Measurements from ENCODE around the gene IL13RA1.
"Not testable (repeated sequence)": the region's sequence is repeated elsewhere in the genome, so short reads cannot be mapped to it uniquely, and the experiment has no call there.

Gene IL13RA1

DNA sequence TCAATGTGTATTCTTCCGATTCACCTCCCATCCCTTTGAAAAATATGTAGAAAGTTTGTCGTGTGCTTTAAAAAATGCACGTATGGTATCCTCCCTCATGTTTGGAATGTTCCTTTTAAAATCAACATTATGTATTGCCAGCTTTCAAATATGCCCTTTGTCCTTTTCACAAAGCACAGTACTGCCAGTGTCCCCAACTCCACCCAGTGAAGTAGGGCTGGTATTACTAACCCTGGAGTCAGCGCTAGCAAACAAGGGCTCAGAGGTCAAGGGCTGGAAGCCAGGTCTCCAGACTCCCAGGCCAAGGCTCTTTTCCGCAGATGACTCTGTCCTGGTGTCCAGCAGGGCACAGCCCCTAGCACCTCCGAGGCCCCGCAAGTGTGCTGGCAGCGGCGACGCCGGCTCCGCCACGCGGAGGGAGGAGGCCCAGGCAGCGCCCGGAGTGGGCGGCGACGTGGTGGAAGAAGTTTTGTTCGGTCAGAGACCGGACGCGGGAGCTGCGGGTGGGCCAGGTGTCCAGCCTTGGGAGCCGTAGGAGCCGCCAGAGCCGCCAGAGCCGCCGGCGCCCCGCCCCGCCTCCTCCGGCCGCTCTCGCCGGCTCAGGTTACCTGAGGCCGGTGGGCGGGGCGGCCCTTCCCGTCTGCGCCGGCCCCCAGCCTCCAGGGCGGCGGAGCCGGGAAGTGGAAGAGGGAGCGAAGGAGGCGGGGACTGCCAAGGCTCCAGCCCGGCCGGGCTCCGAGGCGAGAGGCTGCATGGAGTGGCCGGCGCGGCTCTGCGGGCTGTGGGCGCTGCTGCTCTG is at the start of gene IL13RA1:
IL13RA1 (plus strand) TSS at position 720 of the 799 bp plus-strand sequence; CDS start at position 753, 33 bp downstream.
- in situ Hi-C loops (cut with HindIII; ENCODE audit: low sequenced_read_pairs) = no loop called here

DNA sequence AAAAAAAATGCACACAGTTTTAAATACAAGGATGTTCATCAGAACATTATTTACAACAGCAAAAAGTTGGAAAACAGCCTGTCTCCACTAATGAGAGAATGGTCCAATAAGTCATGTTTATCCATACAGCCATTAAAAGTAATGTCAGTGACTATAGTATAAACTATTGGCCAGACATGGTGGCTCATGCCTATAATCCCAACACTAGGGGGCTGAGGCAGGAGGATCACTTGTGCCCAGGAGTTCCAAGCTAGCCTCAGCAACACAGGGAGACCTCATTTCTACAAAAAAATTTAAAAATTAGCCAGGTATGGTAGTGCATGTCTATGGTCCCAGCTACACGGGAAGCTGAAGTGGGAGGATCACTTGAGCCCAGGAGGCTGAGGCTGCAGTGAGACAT is 48.1 kb upstream of the IL13RA1 start:
- in situ Hi-C loops (cut with HindIII; ENCODE audit: low sequenced_read_pairs) = no loop called here

DNA sequence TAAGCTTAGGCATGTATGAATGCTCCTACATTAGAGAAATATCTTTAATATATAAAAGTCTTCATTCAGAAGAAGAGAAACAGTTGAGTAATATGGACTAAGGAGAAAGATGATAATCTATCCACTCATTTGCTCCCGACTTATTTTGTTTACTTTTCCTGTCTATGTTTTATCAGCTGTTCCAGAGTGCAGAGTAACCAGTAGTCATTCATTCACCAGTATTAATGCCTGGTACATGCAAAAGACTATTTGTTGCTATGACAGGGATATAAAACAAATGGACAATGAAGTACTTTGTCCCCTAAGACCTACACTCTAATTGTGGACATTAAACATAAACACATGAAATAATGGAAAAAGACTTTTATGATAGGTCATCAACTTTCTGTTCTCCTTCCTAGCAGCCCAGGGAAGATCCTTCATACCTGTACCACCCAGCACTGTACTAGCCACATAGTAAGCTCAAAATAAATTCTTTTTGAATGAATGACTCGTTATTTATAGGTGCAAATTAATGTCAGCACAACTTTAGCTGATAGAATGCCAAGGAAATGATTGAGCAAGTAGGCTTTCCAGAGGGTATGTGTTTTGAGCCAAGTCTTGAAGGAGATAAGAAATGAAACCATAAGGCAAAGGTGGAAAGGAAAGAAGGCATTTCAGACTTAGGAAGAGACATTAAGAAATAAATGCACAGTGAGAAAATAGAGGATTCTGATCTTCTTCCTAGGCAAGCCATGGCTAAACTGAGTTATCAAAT is 45.0 kb upstream of the IL13RA1 start:
- in situ Hi-C loops (cut with HindIII; ENCODE audit: low sequenced_read_pairs) = no loop called here

DNA sequence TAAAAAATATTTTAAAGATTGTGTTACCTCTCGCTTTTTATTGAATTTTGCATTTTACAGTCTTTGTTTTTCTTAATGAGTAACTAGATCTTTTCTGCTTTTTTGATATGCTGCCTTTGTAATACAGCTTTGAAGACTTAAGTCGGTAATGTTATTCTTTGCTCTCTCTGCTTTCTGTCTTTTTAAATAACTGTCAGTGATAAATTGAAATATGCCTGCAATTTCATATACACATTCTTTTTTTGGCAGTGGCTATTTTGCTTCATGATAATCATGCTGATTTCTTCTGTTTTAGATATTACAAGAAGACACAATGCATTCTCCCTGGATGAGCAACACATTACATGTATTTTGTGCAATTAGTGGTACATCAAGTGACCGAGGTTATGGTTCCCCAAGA is 42.0 kb upstream of the IL13RA1 start:
- in situ Hi-C loops (cut with HindIII; ENCODE audit: low sequenced_read_pairs) = no loop called here

DNA sequence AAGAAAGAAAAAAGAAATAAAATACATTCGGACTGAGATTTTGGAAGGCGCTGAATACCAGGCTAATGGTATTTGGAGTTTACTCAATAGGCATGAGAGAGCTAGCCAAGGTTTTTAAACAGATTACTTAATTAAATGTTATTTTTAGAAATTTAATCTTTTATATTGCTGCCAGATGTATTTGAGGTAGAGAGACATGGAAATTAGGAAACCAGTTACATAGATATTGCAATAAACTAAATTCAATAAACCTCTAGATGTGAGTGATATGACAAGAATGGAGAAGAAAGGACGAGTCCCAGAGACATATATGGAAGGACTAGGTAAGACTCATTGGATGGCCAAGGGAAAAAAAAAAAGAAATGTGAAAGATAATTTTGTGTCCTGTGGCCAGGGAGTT is 38.5 kb upstream of the IL13RA1 start:
- in situ Hi-C loops (cut with HindIII; ENCODE audit: low sequenced_read_pairs) = no loop called here

DNA sequence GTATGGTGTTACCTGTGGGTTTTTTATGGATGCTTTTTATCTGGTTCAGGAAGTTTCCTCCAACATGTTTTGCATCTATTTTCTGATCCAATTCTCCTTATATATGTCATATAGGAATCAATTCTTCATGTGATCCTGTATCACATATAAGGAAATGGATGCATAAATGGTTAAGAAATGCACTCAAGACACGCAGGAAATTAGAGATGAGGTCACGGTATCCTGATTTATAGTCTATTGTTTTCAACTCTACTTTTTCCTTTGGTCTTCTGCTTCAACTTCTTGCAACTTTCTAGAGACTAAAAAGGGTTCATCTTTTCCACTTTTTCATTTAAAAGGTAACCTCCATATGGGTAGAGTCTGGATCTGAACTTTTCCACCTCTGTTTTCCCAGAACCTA is 33.6 kb upstream of the IL13RA1 start:
- in situ Hi-C loops (cut with HindIII; ENCODE audit: low sequenced_read_pairs) = no loop called here

DNA sequence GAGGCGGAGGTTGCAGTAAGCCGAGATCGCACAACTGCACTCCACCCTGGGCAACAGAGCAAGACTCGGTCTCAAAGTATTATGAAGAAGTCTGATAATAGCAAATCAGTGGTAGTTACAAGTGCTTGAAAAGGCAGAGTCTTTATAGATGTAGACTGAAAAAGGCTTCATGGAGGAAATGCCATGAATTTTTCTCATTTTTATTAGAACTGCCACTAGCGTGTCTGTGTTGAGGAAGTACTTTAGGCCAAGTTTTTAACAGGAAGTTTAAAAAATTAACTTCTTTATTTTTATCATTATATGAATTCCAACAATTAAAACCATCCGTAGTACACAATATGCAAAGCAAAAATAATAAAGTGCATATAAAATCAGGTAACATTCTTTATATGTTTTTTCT is 32.8 kb upstream of the IL13RA1 start:
- in situ Hi-C loops (cut with HindIII; ENCODE audit: low sequenced_read_pairs) = no loop called here

DNA sequence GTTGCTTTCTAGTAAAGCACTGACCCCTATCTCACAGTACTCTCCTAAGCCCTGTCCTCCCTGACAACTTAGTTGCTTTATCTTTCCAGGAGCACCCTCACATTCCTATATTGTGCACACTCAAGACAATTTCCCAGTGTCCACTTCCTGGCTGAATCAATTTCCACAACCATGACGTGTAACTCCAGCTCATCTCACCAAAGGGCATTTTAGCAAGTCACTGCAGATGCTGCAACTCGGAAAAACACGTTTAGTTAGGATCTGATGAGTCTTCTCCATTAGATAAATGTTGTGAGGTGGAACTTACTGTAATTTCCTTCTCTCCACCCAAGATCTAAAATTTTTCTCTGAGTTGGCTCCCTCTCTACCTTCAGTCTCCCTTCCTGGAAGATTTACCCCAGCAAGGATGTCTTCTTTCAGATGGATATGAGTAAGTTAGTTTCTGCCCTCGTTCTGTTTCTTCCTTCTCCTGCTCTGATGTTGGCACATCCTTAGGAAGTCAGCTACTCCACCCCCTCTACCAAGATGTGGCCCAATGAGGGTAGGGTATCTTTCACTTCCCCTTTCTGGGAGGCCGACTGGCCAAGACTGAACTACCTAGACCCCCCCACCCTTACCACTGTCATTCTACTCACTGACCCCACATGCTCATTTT is 28.8 kb upstream of the IL13RA1 start:
- in situ Hi-C loops (cut with HindIII; ENCODE audit: low sequenced_read_pairs) = no loop called here

DNA sequence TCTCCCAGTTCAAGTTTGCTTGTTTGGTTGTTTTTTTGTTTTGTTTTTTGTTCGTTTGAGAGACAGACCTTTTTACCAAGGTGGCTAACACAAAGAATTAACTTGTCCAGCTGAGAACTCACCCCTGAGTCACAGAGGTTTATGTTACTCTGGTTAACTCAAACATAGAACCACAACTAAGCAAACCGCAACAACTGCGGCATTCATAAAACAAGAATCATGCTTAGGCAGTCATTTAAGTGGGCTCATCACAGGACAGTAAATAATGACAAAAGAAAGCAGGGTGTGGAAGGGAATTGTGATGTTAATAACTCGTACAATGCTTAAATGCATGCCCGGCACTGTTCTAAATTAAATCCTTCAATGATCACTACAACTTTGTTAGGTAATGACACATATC is 24.7 kb upstream of the IL13RA1 start:
- in situ Hi-C loops (cut with HindIII; ENCODE audit: low sequenced_read_pairs) = no loop called here

DNA sequence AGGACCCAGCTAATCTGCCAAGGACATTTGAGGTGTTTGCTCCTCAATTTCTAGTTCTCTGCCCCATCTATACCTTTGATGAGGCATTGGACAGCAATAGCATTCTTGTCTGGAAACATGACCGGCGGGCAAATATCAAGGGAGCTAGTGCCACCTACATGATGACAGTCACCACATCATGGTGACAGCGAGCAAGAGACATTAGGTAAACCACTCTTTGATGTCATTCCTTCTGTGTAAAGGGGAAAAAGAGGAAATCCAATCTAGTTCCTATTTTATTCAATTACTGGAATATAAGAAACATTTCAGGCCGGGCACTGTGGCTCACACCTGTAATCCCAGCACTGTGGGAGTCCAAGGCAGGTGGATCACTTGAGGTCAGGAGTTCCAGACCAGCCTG is 20.7 kb upstream of the IL13RA1 start:
- in situ Hi-C loops (cut with HindIII; ENCODE audit: low sequenced_read_pairs) = no loop called here

DNA sequence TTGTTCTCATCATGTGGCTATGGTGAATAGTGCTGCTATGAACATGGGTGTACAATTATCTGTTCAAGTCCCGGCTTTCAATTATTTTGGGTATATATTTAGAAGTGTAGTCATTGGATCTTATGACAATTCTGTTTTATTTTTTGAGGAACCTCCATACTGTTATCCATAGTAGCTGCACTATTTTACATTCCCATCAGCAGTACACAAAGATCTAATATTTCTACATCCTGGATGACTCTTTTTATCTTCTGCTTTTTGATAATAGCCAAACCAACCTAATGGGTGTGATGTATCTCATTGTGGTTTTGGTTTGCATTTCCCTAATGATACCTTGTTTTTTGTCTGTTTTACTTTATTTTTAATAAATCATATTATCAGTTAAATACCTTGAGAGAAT is 12.9 kb upstream of the IL13RA1 start:
- in situ Hi-C loops (cut with HindIII; ENCODE audit: low sequenced_read_pairs) = no loop called here

DNA sequence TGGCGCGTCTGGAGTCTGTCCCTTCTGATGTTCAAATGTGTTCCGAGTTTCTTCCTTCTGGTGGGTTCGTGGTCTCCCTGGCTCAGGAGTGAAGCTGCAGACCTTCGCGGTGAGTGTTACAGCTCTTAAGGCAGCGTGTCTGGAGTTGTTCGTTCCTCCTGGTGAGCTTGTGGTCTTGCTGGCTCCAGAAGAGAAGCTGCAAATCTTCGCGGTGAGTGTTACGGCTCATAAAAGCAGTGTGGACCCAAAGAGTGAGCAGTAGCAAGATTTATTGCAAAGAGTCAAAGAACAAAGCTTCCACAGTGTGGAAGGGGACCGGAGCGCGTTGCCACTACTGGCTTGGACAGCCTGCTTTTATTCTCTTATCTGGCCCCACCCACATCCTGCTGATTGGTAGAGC is 11.5 kb upstream of the IL13RA1 start:
- in situ Hi-C loops (cut with HindIII; ENCODE audit: low sequenced_read_pairs) = not testable (repeated sequence)

DNA sequence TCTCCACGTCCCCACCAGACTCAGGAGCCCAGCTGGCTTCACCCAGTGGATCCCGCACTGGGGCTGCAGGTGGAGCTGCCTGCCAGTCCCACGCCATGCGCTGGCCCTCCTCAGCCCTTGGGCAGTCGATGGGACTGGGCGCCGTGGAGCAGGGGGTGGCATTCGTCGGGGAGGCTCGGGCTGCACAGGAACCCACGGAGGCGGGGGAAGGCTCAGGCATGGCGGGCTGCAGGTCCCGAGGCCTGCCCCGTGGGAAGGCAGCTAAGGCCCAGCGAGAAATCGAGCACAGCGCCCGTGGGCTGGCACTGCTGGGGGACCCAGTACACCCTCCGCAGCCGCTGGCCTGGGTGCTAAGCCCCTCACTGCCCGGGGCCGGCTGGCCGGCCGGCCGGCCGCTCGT is 10.6 kb upstream of the IL13RA1 start:
- in situ Hi-C loops (cut with HindIII; ENCODE audit: low sequenced_read_pairs) = not testable (repeated sequence)

DNA sequence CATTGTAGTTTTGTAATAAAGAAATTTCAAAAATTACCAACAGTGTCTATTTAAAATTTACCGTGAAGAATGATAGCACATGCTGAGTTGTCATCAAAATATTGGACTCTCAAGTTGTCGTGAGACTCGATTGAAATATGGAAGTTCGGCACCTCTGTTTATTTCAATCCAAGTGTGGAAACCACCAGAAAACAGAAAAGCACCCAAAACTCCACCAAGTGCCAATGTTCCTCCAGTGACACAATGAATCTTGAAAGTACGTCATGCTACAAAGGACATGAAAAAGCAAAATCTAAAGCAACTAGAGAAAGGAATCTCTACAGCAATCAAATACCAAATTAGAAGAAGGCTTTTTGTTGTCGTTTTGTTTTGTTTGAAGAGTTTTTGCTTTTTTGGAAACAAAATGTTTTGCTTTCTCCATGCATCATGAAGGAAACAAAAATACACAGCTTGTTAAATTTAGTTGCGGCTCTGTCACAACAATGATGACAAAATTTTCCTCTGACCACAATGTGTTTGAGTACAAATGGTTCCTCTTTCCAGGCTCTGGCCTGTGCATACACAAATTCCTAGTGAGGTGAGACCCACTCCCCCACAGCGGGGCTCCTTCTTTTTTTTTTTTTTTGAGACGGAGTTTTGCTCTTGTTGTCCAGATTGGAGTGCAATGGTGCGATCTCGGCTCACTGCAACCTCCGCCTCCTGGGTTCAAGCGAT is 9.6 kb upstream of the IL13RA1 start:
- in situ Hi-C loops (cut with HindIII; ENCODE audit: low sequenced_read_pairs) = no loop called here

DNA sequence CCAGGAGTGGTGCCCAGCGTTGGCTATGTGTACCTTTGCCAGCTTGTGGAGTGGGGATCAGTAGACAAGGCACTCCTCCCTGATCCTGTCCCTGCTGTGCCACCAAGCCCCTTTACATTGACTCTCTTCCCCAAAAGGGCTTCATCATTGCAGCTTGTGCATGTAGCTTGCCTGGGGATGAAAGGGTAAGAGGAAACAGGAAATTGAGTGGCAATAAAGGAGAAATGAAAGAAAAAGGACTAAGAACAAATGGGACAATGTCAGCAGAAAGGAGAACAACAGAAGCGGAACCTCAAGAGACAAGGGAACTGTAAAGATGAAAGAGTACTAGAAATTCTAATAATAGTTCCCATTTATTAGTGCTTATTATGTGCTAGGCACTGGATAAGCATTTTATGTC is 8.7 kb upstream of the IL13RA1 start:
- in situ Hi-C loops (cut with HindIII; ENCODE audit: low sequenced_read_pairs) = no loop called here

DNA sequence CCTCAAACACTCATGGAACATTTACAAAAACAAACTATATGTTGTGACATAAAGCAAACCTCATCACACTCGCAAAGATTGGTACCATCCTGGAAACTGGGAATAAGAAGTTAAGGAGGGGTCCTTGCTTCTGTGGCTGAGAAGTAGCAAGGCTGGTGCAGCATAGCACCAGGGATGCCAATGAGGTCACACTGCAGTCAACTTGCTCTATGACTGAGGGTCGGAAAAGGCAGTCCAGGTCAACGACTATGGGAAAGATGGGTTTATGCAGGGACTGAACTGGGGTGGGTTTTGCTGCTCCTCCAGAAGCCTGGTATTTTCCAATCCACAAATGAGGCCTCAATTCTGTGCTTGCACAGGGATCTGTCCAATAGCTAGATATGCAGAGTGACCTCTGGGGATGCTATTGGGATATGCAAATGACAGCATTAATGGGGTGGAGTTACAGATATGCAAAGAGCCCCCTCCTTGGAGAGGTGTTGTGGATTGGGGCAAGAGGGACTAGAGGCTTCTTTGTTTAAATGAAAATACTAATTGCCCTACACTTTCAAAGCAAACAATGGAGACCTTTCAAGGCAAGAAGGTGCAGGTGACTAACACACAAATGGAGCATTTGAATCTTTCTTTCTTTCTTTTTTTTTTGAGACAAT is 7.2 kb upstream of the IL13RA1 start:
- in situ Hi-C loops (cut with HindIII; ENCODE audit: low sequenced_read_pairs) = no loop called here

DNA sequence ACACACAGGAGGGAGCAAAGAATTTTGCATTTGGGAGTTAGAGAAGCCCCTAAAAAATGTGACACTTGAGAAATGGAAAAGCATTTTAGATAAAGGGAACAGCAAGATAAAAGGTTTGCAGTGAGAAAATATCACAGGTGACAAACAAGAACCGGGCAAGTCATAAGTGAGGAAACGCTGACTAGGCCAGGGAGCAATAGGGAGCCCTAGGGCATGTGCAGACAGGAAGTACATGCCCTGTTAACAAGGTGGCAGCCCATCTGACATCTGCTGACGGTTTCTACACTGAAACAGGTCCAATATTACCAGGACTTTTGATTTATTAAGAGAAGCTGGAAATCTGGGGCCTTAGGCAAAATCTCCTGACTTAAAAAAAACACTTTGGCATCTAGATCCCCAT is 4.0 kb upstream of the IL13RA1 start:
- in situ Hi-C loops (cut with HindIII; ENCODE audit: low sequenced_read_pairs) = no loop called here

DNA sequence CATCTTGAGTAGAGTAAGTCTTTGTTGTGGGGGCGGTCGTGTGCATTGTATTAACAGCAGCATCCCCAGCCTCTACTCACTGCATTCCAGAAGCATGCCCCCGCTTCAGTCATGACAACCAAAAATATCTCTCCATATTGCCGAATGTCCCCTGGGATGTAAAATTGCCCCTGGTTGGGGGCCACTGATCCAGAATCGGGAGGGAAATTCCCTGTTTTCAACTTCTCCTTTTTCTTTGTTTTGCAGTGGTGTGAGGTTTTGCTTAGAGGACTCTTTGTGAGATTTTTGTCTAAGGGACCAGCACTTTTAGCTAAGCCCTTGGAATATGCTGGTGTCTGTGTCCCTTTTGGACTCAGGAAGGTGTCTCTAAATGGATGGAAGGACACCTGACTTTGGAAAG is 3.0 kb upstream of the IL13RA1 start:
- in situ Hi-C loops (cut with HindIII; ENCODE audit: low sequenced_read_pairs) = no loop called here

DNA sequence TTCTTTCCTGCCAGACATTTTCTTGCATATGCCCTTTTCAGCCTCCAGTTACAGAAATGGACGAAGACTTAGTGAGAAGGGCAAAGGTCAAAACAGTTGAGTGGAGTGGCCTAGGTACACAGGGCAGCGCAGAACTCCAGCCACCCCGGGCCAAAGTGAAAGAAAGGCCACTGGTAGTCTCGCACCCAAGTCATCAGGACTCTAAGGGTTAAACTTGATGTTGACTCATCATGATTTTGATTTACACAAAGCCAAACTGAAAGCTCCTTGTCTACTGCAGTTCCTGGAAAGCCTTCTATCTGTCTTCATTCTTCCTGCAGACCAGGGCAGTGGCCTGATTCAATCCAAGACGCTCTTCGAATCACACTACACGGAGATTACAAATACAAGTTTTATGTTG is 2.6 kb upstream of the IL13RA1 start:
- in situ Hi-C loops (cut with HindIII; ENCODE audit: low sequenced_read_pairs) = no loop called here

DNA sequence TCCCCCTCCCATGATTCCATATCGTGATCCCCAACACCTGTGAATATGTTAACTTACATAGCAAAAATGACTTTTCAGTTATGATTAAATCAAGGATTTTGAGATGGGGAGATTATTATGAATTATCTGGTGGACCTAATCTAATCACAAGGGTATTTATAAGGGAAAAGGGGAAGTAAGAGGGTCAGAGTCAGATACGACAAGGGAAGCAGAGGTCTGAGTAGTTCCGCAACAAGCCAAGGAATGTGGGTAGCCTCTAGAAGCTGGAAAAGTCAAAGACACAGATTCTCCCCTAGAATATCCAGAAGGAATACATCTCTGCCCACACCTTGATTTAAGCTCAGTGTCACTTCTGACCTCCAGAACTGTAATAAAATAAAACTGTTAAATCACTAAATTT is 1.0 kb upstream of the IL13RA1 start:
- in situ Hi-C loops (cut with HindIII; ENCODE audit: low sequenced_read_pairs) = no loop called here

Data from endothelial cell of hepatic sinusoid (primary cell).